Mucosa of rectum (tissue), 2 donors: ENCODE results near the gene OR2T11.
"Not testable (repeated sequence)": the region's sequence is repeated elsewhere in the genome, so short reads cannot be mapped to it uniquely, and the experiment has no call there.

ENCODE experiments used
- H3K27ac ChIP-seq, 2 donors: one replicate each; pipeline ENCODE4 v1.7.0; 2013; ENCODE audit warnings: inconsistent platforms in 2 of 2, low read depth in 2 of 2, low read length in 2 of 2
- H3K27me3 ChIP-seq, 2 donors: one replicate each; pipeline ENCODE4 v1.7.0; 2013; ENCODE audit warnings: low read length in 2 of 2; ENCODE audit not compliant: control insufficient read depth in 2 of 2, insufficient read depth in 2 of 2
- H3K36me3 ChIP-seq, 2 donors: one replicate each; pipeline ENCODE4 v1.7.0; 2013; ENCODE audit warnings: low read length in 2 of 2; ENCODE audit not compliant: control insufficient read depth in 2 of 2, insufficient read depth in 2 of 2
- H3K4me1 ChIP-seq, 2 donors: one replicate each; pipeline ENCODE4 v1.7.0; 2013; ENCODE audit warnings: low read length in 2 of 2, mild to moderate bottlenecking in 1 of 2; ENCODE audit not compliant: control insufficient read depth in 2 of 2, insufficient read depth in 2 of 2
- H3K4me3 ChIP-seq, 2 donors: one replicate each; pipeline ENCODE4 v1.7.0; 2013; ENCODE audit warnings: low read length in 2 of 2
- H3K9ac ChIP-seq, 2 donors: one replicate each; pipeline ENCODE4 v1.7.0; 2013; ENCODE audit warnings: low read length in 2 of 2, low read depth in 1 of 2, mild to moderate bottlenecking in 1 of 2
- H3K9me3 ChIP-seq, 2 donors: one replicate each; pipeline ENCODE4 v1.7.0; 2013; ENCODE audit warnings: low read length in 2 of 2; ENCODE audit not compliant: control insufficient read depth in 2 of 2
- donor health status: healthy.
- donor health status: Normal muscosa, but diverticular disease.

Gene OR2T11

DNA sequence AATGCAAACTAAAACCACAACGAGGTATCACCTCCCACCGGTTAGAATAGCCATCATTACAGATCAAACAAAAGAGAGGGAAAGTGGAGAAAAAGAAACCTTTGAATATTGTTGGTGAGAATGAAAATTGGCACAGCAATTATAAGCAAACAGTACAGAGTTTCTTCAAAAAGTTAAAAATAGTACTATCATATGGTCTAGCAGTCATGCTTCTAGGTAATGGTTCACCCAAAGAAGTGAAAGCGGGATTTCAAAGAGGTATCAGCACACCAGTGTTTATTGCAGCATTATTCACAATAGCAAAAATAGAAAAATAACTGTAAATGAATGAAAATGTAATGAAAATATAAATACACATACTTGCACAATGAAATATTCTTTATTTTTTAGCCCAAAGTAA is 45.6 kb downstream of the OR2T11 start:
- Histone ChIP-seq H3K4me3 (no peak overlapping the region), H3K9ac (no peak overlapping the region), H3K4me1 (no peaks in the 10 kb centered on the region), H3K9me3 (no peaks in the 10 kb centered on the region), H3K27ac (no peak overlapping the region), H3K27me3 (no peaks in the 10 kb centered on the region), H3K36me3 (no peaks in the 10 kb centered on the region)

DNA sequence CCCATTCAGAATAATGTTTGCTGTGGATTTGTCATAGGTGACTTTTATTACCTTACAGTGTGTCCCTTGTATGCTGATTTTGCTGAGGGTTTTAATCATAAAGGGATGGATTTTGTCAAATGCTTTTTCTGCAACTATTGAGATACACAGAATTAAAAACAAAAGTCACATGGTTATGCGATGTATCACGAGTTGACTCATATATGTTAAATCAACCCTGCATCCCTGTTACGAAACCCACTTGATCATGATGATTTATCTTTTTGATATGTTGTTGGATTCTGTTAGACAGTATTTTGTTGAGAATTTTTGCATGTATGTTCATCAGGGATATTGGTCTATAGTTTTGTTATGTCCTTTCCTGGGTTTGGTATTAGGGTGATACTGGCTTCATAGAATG is 49.6 kb downstream of the OR2T11 start:
- H3K36me3 ChIP-seq = no peaks in the 10 kb centered on the region
- H3K4me3 ChIP-seq = no peak overlapping the region
- no peaks in the 10 kb centered on the region for H3K4me1 ChIP-seq
- no peak overlapping the region for H3K9ac ChIP-seq
- H3K27me3 ChIP-seq = no peaks in the 10 kb centered on the region
- H3K9me3 ChIP-seq = no peaks in the 10 kb centered on the region
- H3K27ac ChIP-seq = no peak overlapping the region

DNA sequence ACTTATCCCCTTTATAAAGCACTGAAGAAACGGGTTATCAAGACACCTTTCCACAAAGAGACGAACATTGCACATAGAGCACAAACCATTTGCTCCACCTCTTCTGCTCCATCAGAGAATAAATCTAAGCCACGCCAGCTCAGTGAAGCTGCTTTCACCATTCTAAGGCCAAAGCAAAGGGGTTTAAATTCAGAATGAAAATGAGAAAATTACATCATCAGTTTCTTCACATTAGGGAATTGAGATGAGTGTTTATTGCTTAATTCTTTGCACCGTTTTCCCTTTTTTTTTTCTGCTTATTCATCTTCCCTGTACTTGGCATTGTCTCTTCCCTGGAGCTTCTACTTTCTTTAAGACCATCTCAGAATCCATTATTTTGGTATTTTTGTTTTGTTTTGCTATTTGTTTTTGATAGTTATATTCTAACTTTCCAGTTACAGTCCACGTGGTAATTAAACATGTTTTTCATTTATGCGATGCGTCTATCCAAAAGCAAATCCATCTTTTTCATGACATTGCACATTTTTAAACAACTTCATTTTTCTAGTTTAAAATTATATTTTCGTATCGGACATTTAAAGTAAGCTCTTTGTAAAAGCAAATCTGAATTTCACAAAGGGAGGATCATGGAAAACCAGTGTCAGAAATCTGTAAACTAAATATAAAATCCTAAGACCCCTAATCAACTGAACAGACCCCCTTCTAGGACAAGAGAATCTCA is 58.5 kb downstream of the OR2T11 start:
- Histone ChIP-seq H3K27ac (no peak overlapping the region), H3K36me3 (no peaks in the 10 kb centered on the region), H3K4me3 (no peak overlapping the region), H3K9me3 (no peaks in the 10 kb centered on the region), H3K4me1 (no peaks in the 10 kb centered on the region), H3K27me3 (no peaks in the 10 kb centered on the region), H3K9ac (no peak overlapping the region)

- not testable (repeated sequence) for H3K9ac ChIP-seq, H3K27me3 ChIP-seq, H3K4me3 ChIP-seq, H3K4me1 ChIP-seq, H3K9me3 ChIP-seq, H3K36me3 ChIP-seq, H3K27ac ChIP-seq
These were observed 60.2 kb downstream of the OR2T11 start, which contains the start of gene OR2T34 for GRCh38 chr1:248574657-248575056. OR2T34 (minus strand) TSS chr1:248574757; CDS start chr1:248574757, 0 bp downstream.

DNA sequence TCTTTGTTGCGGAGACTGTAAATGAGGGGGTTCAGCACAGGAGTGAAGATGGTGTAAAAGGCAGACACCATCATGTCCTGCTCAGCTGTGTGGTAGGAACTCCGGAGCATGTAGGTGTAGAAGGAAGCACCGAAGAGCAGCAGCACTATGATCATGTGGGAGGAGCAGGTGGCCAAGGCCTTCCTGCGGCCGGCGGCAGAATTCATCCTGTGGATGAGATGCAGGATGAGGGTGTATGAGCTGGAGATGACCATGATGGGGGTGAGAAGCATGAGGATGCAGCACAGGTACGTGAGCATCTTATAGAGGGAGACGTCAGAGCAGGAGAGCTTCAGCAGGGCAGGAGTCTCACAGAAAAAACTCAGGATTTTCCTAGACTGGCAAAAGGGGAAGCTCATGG is 61.0 kb downstream of the OR2T11 start:
- not testable (repeated sequence) for H3K36me3 ChIP-seq, H3K9ac ChIP-seq, H3K27me3 ChIP-seq, H3K9me3 ChIP-seq, H3K27ac ChIP-seq, H3K4me1 ChIP-seq, H3K4me3 ChIP-seq
